ENCODE results near the gene CEACAM18.
A peak's percentile ranks its signal among the peaks of the same experiment; 100 is the strongest.
"Not testable (repeated sequence)": the region's sequence is repeated elsewhere in the genome, so short reads cannot be mapped to it uniquely, and the experiment has no call there.

CEACAM18 gene

GRCh38 chr19:51478381-51479234 lies at the start of gene CEACAM18:
CEACAM18 (plus strand) TSS chr19:51478539.
- no peak for DNase-seq

GRCh38 chr19:51430221-51430620 lies 48.1 kb upstream of the CEACAM18 start:
- no peak for DNase-seq

GRCh38 chr19:51431124-51431523 lies 47.2 kb upstream of the CEACAM18 start:
- no peak for DNase-seq

GRCh38 chr19:51433043-51433442 lies 45.3 kb upstream of the CEACAM18 start:
- no peak for DNase-seq

GRCh38 chr19:51434456-51434855 lies 43.9 kb upstream of the CEACAM18 start:
- no peak for DNase-seq

GRCh38 chr19:51439021-51439465 lies 39.3 kb upstream of the CEACAM18 start:
- DNase-seq = no peak

GRCh38 chr19:51440052-51440451 lies 38.3 kb upstream of the CEACAM18 start:
- DNase-seq = no peak

GRCh38 chr19:51440846-51441409 lies 37.4 kb upstream of the CEACAM18 start:
- DNase-seq = no peak

GRCh38 chr19:51441410-51442390 lies 36.6 kb upstream of the CEACAM18 start:
- DNase-seq = peak; percentile 47

GRCh38 chr19:51447510-51447909 lies 30.8 kb upstream of the CEACAM18 start:
- not testable (repeated sequence) for DNase-seq

- DNase-seq = no peak
These were observed 30.3 kb upstream of the CEACAM18 start for GRCh38 chr19:51448011-51448410.

GRCh38 chr19:51448411-51449016 lies 29.8 kb upstream of the CEACAM18 start:
- DNase-seq = no peak

GRCh38 chr19:51450730-51451307 lies 27.5 kb upstream of the CEACAM18 start:
- no peak for DNase-seq

GRCh38 chr19:51456541-51457290 lies 21.6 kb upstream of the CEACAM18 start:
- no peak for DNase-seq

- no peak for DNase-seq
These were observed 20.9 kb upstream of the CEACAM18 start for GRCh38 chr19:51457351-51458013.

- no peak for DNase-seq
These were observed 20.2 kb upstream of the CEACAM18 start, which contains the start of gene SIGLEC8 for GRCh38 chr19:51458051-51458645. SIGLEC8 (minus strand) TSS chr19:51458454; CDS start chr19:51458387, 67 bp downstream.

GRCh38 chr19:51458899-51459505 lies 19.3 kb upstream of the CEACAM18 start:
- no peak for DNase-seq

GRCh38 chr19:51460164-51460992 lies 18.0 kb upstream of the CEACAM18 start:
- no peak for DNase-seq

- no peak for DNase-seq
These were observed 16.6 kb upstream of the CEACAM18 start for GRCh38 chr19:51461723-51462161.
